Neural cell (in vitro differentiated cells): ENCODE results near the gene TBL1X. TPM values are rescaled to one million over a fixed set of nuclear protein-coding genes. Genes with fewer than 3 reads are reported as not detected.

Experiments used
- H2AFZ ChIP-seq: fragments of 200-600, 300-800 bp; sonication (generic), shearing (Covaris generic); 2 replicates; pipeline ENCODE4 v1.6.0; 2014; ENCODE audit warnings: low read depth, mild to moderate bottlenecking, antibody characterized with exemption, low read length, moderate library complexity
- H3F3A ChIP-seq: fragments of 200-600 bp; shearing (Covaris generic); 2 replicates; pipeline ENCODE4 v1.6.1; 2016; ENCODE audit warnings: mild to moderate bottlenecking, moderate library complexity, mixed read lengths, antibody characterized with exemption, low read length; ENCODE audit not compliant: insufficient read depth, poor library complexity, severe bottlenecking
- H3K27ac ChIP-seq: fragments of 200-600, 300-800 bp; sonication (generic), shearing (Covaris generic); 2 replicates; pipeline ENCODE4 v1.5.1; 2014; ENCODE audit warnings: mild to moderate bottlenecking, low read length, moderate library complexity
- H3K27me3 ChIP-seq: fragments of 300-800, 200-600 bp; sonication (generic), shearing (Covaris generic); 2 replicates; pipeline ENCODE4 v1.6.0; 2014; ENCODE audit warnings: mild to moderate bottlenecking, low read depth, low read length, moderate library complexity; ENCODE audit not compliant: insufficient read depth
- H3K36me3 ChIP-seq: fragments of 300-800, 200-600 bp; sonication (generic), shearing (Covaris generic); 2 replicates; pipeline ENCODE4 v1.5.1; 2014; ENCODE audit warnings: mild to moderate bottlenecking, antibody characterized with exemption, low read length, moderate library complexity; ENCODE audit not compliant: insufficient read depth
- H3K4me2 ChIP-seq: fragments of 300-800, 200-600 bp; sonication (generic), shearing (Covaris generic); 2 replicates; pipeline ENCODE4 v1.6.0; 2014; ENCODE audit warnings: mild to moderate bottlenecking, low read length
- H3K4me3 ChIP-seq: fragments of 300-800, 200-600 bp; sonication (generic), shearing (Covaris generic); 2 replicates; pipeline ENCODE4 v1.5.1; 2014; ENCODE audit warnings: mild to moderate bottlenecking, low read length, moderate library complexity
- H3K79me2 ChIP-seq: fragments of 200-600 bp; shearing (Covaris generic); replicated peaks from 2 replicates; pipeline ENCODE4 v1.6.0; 2014; ENCODE audit warnings: mild to moderate bottlenecking, low read length, moderate library complexity; ENCODE audit not compliant: insufficient read depth
- H3K9ac ChIP-seq: fragments of 300-800, 200-600 bp; sonication (generic), shearing (Covaris generic); 2 replicates; pipeline ENCODE4 v1.6.1; 2016; ENCODE audit warnings: mild to moderate bottlenecking, low read length, mixed read lengths
- H3K9me2 ChIP-seq: fragments of 200-600 bp; shearing (Covaris generic); 2 replicates; pipeline ENCODE4 v1.6.1; 2016; ENCODE audit warnings: mild to moderate bottlenecking, low read length, mixed read lengths; ENCODE audit not compliant: insufficient read depth
- H3K9me3 ChIP-seq: fragments of 200-600, 300-800 bp; sonication (generic), shearing (Covaris generic); 2 replicates; pipeline ENCODE4 v1.6.1; 2016; ENCODE audit warnings: mild to moderate bottlenecking, mixed run types, low read length, moderate library complexity, mixed read lengths
- H4K20me1 ChIP-seq: fragments of 200-600 bp; shearing (Covaris generic); 2 replicates; pipeline ENCODE4 v1.6.1; 2016; ENCODE audit warnings: mild to moderate bottlenecking, mixed run types; ENCODE audit not compliant: insufficient read depth
- CTCF ChIP-seq: fragments of 450-650 bp; IDR thresholded peaks from 2 replicates; pipeline ENCODE4 v1.5.1; 2014; ENCODE audit warnings: antibody characterized with exemption, mild to moderate bottlenecking, moderate library complexity; ENCODE audit not compliant: poor library complexity, severe bottlenecking
- EP300 ChIP-seq: fragments of 450-650 bp; conservative IDR thresholded peaks from 2 replicates; pipeline ENCODE4 v1.6.1; 2014; ENCODE audit warnings: antibody characterized with exemption, mild to moderate bottlenecking, moderate library complexity; ENCODE audit not compliant: poor library complexity, severe bottlenecking
- EZH2 ChIP-seq: fragments of 200-600, 300-800 bp; shearing (Covaris generic), sonication (generic); IDR thresholded peaks from 2 replicates; pipeline ENCODE4 v1.6.1; 2014; ENCODE audit warnings: antibody characterized with exemption, low read length, borderline replicate concordance, mild to moderate bottlenecking; ENCODE audit not compliant: insufficient read depth, poor library complexity, severe bottlenecking
- MXI1 ChIP-seq: fragments of 450-650 bp; conservative IDR thresholded peaks from 2 replicates; pipeline ENCODE4 v1.6.1; 2014; ENCODE audit warnings: antibody characterized with exemption, mild to moderate bottlenecking; ENCODE audit not compliant: poor library complexity, severe bottlenecking
- POLR2AphosphoS5 ChIP-seq: IDR thresholded peaks from 2 replicates; pipeline ENCODE4 v1.6.1; 2012
- RAD21 ChIP-seq: fragments of 450-650 bp; conservative IDR thresholded peaks from 2 replicates; pipeline ENCODE4 v1.6.1; 2014; ENCODE audit warnings: antibody characterized with exemption, mild to moderate bottlenecking, moderate library complexity
- REST ChIP-seq: IDR thresholded peaks from 2 replicates; pipeline ENCODE4 v1.6.1; 2012; ENCODE audit warnings: borderline replicate concordance
- SMC3 ChIP-seq: fragments of 450-650 bp; conservative IDR thresholded peaks from 2 replicates; pipeline ENCODE4 v1.6.1; 2014; ENCODE audit warnings: antibody characterized with exemption, mild to moderate bottlenecking, moderate library complexity; ENCODE audit not compliant: poor library complexity
- TAF1 ChIP-seq: IDR thresholded peaks from 2 replicates; pipeline ENCODE4 v1.6.1; 2012; ENCODE audit warnings: low read depth
- polyA plus RNA-seq: library from polyadenylated mRNA; depleted of rRNA; stranded (reverse); fragments of >200 nt; gene quantifications from 2 replicates; pipeline ENCODE4 v1.2.3, GENCODE V29; 2014

Gene TBL1X
- polyA plus RNA-seq, 1 donor from 2014 or later = 2.2 TPM

- Histone ChIP-seq H4K20me1 (no peaks in the 10 kb centered on the region), H3K9ac (no peak overlapping the region), H3K27ac (no peak overlapping the region), H3K9me3 (no peaks in the 10 kb centered on the region), H3K36me3 (no peaks in the 10 kb centered on the region), H3K27me3 (no peaks in the 10 kb centered on the region), H3F3A (no peaks in the 10 kb centered on the region), H3K4me2 (no peak overlapping the region), H3K79me2 (no peaks in the 10 kb centered on the region), H3K4me3 (no peak overlapping the region), H2AFZ (no peak overlapping the region), H3K9me2 (no peaks in the 10 kb centered on the region)
- TF ChIP-seq POLR2AphosphoS5 (no peak), SMC3 (no peak), EP300 (no peak), CTCF (no peak), EZH2 (no peak), TAF1 (no peak), RAD21 (no peak), MXI1 (no peak), REST (no peak)
These were observed 282.8 kb downstream of the TBL1X start for GRCh38 chrX:9747644-9748043.

GRCh38 chrX:9749146-9749692 is 284.4 kb downstream of the TBL1X start:
- Histone ChIP-seq H3F3A (no peaks in the 10 kb centered on the region), H4K20me1 (no peaks in the 10 kb centered on the region), H3K4me3 (no peak overlapping the region), H3K27ac (no peak overlapping the region), H3K27me3 (no peaks in the 10 kb centered on the region), H3K36me3 (no peaks in the 10 kb centered on the region), H3K9ac (no peak overlapping the region), H3K79me2 (no peaks in the 10 kb centered on the region), H3K9me2 (no peaks in the 10 kb centered on the region), H3K9me3 (no peaks in the 10 kb centered on the region), H3K4me2 (no peak overlapping the region), H2AFZ (no peak overlapping the region)
- TF ChIP-seq EP300 (no peak), TAF1 (no peak), RAD21 (no peak), SMC3 (no peak), POLR2AphosphoS5 (no peak), EZH2 (no peak), MXI1 (no peak), CTCF (no peak)
